CD14-positive monocyte (primary cell): ENCODE data around the gene METTL6. TPM values are rescaled to one million over a fixed set of nuclear protein-coding genes. Genes with fewer than 3 reads are reported as not detected.
"Not testable (repeated sequence)": the region's sequence is repeated elsewhere in the genome, so short reads cannot be mapped to it uniquely, and the experiment has no call there.

Experiments
- DNase-seq, 3 donors: peaks; one replicate each; pipeline ENCODE4 v3.0.0-alpha.2; 2011 to 2022
- H2AFZ ChIP-seq: 2 replicates; pipeline ENCODE4 v1.6.0; 2012; ENCODE audit warnings: mild to moderate bottlenecking, low read depth, low read length, inconsistent platforms; ENCODE audit not compliant: insufficient read depth, poor library complexity, severe bottlenecking
- H3K27ac ChIP-seq, 2 donors: 1 replicate in 1 of 2; 2 replicates in 1 of 2; pipeline ENCODE4 v1.5.1; 2012 to 2013; ENCODE audit warnings: low read length in 2 of 2, control low read depth in 1 of 2, inconsistent platforms in 1 of 2, low read depth in 1 of 2, mild to moderate bottlenecking in 1 of 2
- H3K27me3 ChIP-seq, 2 donors: one replicate each; pipeline versions ENCODE4 v1.6.0 to v1.6.1; 2011 to 2013; ENCODE audit warnings: low read length in 2 of 2; ENCODE audit not compliant: control insufficient read depth in 2 of 2, insufficient read depth in 2 of 2
- H3K36me3 ChIP-seq, 2 donors: replicated peaks in 1 of 2; 1 replicate in 1 of 2; 2 replicates in 1 of 2; pipeline versions ENCODE4 v1.5.1 to v1.6.1; 2012 to 2013; ENCODE audit warnings: low read length in 2 of 2, control low read depth in 1 of 2, inconsistent platforms in 1 of 2, mild to moderate bottlenecking in 1 of 2; ENCODE audit not compliant: insufficient read depth in 2 of 2, control insufficient read depth in 1 of 2
- H3K4me1 ChIP-seq, 2 donors: 1 replicate in 1 of 2; 2 replicates in 1 of 2; pipeline versions ENCODE4 v1.5.1 to v1.6.1; 2012 to 2013; ENCODE audit warnings: low read length in 2 of 2, control low read depth in 1 of 2, inconsistent platforms in 1 of 2, mild to moderate bottlenecking in 1 of 2, moderate library complexity in 1 of 2; ENCODE audit not compliant: insufficient read depth in 2 of 2, control insufficient read depth in 1 of 2
- H3K4me2 ChIP-seq: replicated peaks from 2 replicates; pipeline ENCODE3; 2012; ENCODE audit warnings: low read length, moderate library complexity, mild to moderate bottlenecking; ENCODE audit not compliant: poor library complexity, severe bottlenecking; ENCODE audit errors: extremely low read depth
- H3K4me3 ChIP-seq, 3 experiments: fragments of 200-600 bp in 1 of 3; sonication (generic) in 1 of 3; replicated peaks in 1 of 3; 1 replicate in 2 of 3; 2 replicates in 1 of 3; pipeline ENCODE4 v1.5.1; 2011 to 2013; ENCODE audit warnings: low read length in 3 of 3, mild to moderate bottlenecking in 3 of 3, control low read depth in 2 of 3, low read depth in 2 of 3, inconsistent platforms in 1 of 3, moderate library complexity in 1 of 3
- H3K79me2 ChIP-seq: 2 replicates; pipeline ENCODE4 v1.6.0; 2012; ENCODE audit warnings: mild to moderate bottlenecking, control low read depth, inconsistent platforms, low read length, moderate library complexity; ENCODE audit not compliant: insufficient read depth
- H3K9ac ChIP-seq: 2 replicates; pipeline ENCODE4 v1.6.0; 2017; ENCODE audit warnings: low read length, mild to moderate bottlenecking; ENCODE audit not compliant: insufficient read depth, poor library complexity, severe bottlenecking
- H3K9me3 ChIP-seq, 2 donors: replicated peaks in 1 of 2; 1 replicate in 1 of 2; 2 replicates in 1 of 2; pipeline versions ENCODE4 v1.5.1 to v1.6.1; 2012 to 2013; ENCODE audit warnings: low read length in 2 of 2, control low read depth in 1 of 2; ENCODE audit not compliant: control insufficient read depth in 1 of 2, insufficient read depth in 1 of 2
- H4K20me1 ChIP-seq: 2 replicates; pipeline ENCODE4 v1.6.0; 2012; ENCODE audit warnings: mild to moderate bottlenecking, low read length, control low read depth, moderate library complexity; ENCODE audit not compliant: insufficient read depth
- H3K27ac Mint-ChIP-seq, 7 donors: one replicate each; pipeline ENCODE4 v1.8.0; 2020; ENCODE audit warnings: mild to moderate bottlenecking in 7 of 7, mixed read lengths in 7 of 7, moderate library complexity in 6 of 7, inconsistent platforms in 2 of 7
- H3K27me3 Mint-ChIP-seq, 3 donors: one replicate each; pipeline ENCODE4 v1.8.0; 2021 to 2022; ENCODE audit warnings: low read depth in 3 of 3, mild to moderate bottlenecking in 3 of 3, mixed read lengths in 3 of 3, moderate library complexity in 3 of 3, inconsistent platforms in 1 of 3
- H3K36me3 Mint-ChIP-seq, 2 donors: one replicate each; pipeline ENCODE4 v1.8.0; 2020; ENCODE audit warnings: mixed read lengths in 2 of 2, inconsistent platforms in 1 of 2, mild to moderate bottlenecking in 1 of 2
- H3K4me1 Mint-ChIP-seq: one replicate; pipeline ENCODE4 v1.8.0; 2020; ENCODE audit warnings: mild to moderate bottlenecking, mixed read lengths
- H3K4me3 Mint-ChIP-seq, 2 donors: one replicate each; pipeline ENCODE4 v1.8.0; 2020; ENCODE audit warnings: mild to moderate bottlenecking in 2 of 2, mixed read lengths in 2 of 2, moderate library complexity in 1 of 2
- H3K9me3 Mint-ChIP-seq, 7 donors: one replicate each; pipeline ENCODE4 v1.8.0; 2020 to 2022; ENCODE audit warnings: mixed read lengths in 7 of 7, mild to moderate bottlenecking in 6 of 7, moderate library complexity in 6 of 7, inconsistent platforms in 2 of 7
- WGBS: methylation state at CpG from one replicate; pipeline ENCODE4 v1.1.5; 2013; ENCODE audit warnings: missing lambda C conversion rate; ENCODE audit not compliant: insufficient coverage; 5-methylcytosine and 5-hydroxymethylcytosine counted together
- intact Hi-C, 2 donors: fragments of 100-400 bp; cut with micrococcal nuclease; formaldehyde crosslinking; loops; one replicate each; pipeline versions ENCODE4 v1.15.0 to v1.15.1; 2023
- polyA plus RNA-seq, 3 donors: library from polyadenylated mRNA; depleted of rRNA in 1 of 3; unstranded in 2 of 3; stranded (reverse) in 1 of 3; fragments of 300-500 nt in 2 of 3; fragments of >200 nt in 1 of 3; fragmentation: Illumina TruSeq in 2 of 3; gene quantifications; 1 replicate in 2 of 3; 2 replicates in 1 of 3; pipeline ENCODE4 v1.2.3, GENCODE V29; 2012 to 2021
- TF ChIP-seq, protein P1 (sequence below): fragments of 200-600 bp; IDR thresholded peaks from one replicate; pipeline ENCODE4 v1.8.0; 2022; ENCODE audit warnings: antibody characterized with exemption, mild to moderate bottlenecking

METTL6 gene
- polyA plus RNA-seq, 3 donors: 4.4 to 15.1 (median 9.1) TPM

DNA sequence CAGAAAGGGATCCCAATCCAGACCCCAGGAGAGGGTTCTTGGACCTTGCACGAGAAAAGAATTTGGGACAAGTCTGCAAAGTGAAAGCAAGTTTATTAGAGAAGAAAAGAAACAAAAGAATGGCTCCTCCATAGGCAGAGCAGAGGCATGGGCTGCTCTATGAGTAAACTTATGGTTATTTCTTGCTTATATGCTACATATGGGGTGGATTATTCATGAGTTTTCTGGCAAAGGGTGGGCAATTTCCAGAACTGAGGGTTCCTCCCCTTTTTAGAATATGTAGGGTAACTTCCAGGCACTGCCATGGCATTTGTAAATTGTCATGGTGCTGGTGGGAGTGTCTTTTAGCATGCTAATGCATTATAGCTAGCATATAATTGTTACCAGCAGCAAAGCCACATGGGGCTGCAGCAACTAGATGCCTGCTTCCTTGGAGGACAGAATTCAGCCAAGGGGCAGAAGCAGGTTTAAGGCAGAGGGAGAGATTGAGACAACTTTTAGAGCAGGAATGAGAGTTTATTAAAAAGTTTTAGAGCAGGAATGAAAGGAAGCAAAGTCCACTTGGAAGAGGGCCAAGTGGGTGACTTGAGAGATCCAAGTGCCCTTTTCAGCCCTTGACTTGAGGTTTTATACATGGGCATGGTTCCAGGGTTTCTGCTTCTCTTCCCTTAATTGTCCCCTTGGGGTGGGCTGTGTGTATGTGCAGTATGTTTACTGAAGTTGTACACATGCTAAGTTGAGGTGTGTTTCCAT lies 41.3 kb downstream of the METTL6 start:
- WGBS: 100% methylated on average over 1 of the region's 1 CpG

DNA sequence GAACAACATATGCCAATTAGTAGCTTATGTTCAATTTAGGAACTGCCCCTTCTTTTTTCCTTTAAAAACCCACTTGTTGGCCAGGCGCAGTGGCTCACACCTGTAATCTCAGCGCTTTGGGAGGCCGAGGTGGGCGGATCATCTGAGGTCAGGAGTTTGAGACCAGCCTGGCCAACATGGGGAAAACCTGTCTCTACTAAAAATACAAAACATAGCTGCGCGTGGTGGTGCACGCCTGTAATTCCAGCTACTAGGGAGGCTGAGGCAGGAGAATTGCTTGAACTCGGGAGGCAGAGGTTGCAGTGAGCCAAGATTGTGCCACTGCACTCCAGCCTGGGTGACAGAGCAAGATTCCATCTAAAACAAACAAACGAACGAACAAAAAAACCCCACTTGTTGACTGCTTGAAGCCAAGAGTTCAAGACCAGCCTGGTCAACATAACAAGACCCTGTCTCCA lies 42.1 kb downstream of the METTL6 start:
- H3K27me3 Mint-ChIP-seq, H3K4me2 ChIP-seq, H3K79me2 ChIP-seq, H3K27me3 ChIP-seq, H3K9ac ChIP-seq, H3K4me3 ChIP-seq, DNase-seq, H2AFZ ChIP-seq, H3K36me3 Mint-ChIP-seq, H3K27ac ChIP-seq, H3K9me3 ChIP-seq, H4K20me1 ChIP-seq, H3K4me3 Mint-ChIP-seq, intact Hi-C loops, H3K36me3 ChIP-seq, H3K9me3 Mint-ChIP-seq: not testable (repeated sequence)
- WGBS: 72% methylated on average over 4 of the region's 10 CpGs
- H3K4me1 ChIP-seq: peaks cover 23 to 26% of the 10 kb centered on the region in 2 donors
- Mint-ChIP-seq H3K4me1 (peaks cover 37% of the 10 kb centered on the region), H3K27ac (peak overlapping the region in 5 of 7 donors; percentile 24 to 75 (median 32))

More for the DNA sequence above, 41.3 kb downstream of the METTL6 start:
- Histone ChIP-seq H3K9me3 (no peaks in the 10 kb centered on the region), H3K36me3 (no peaks in the 10 kb centered on the region), H3K79me2 (no peaks in the 10 kb centered on the region), H3K4me2 (no peak overlapping the region), H3K4me1 (peaks cover 23 to 26% of the 10 kb centered on the region in 2 donors), H3K27ac (peak overlapping the region in 1 of 2 donors; percentile 31), H3K27me3 (no peaks in the 10 kb centered on the region), H2AFZ (peak overlapping the region; percentile 31), H3K4me3 (peak overlapping the region in 1 of 3 experiments; percentile 8), H3K9ac (no peak overlapping the region), H4K20me1 (no peaks in the 10 kb centered on the region)
- DNase-seq: no peak
- intact Hi-C loops: no loop called here
- TF ChIP-seq, protein P1, sequence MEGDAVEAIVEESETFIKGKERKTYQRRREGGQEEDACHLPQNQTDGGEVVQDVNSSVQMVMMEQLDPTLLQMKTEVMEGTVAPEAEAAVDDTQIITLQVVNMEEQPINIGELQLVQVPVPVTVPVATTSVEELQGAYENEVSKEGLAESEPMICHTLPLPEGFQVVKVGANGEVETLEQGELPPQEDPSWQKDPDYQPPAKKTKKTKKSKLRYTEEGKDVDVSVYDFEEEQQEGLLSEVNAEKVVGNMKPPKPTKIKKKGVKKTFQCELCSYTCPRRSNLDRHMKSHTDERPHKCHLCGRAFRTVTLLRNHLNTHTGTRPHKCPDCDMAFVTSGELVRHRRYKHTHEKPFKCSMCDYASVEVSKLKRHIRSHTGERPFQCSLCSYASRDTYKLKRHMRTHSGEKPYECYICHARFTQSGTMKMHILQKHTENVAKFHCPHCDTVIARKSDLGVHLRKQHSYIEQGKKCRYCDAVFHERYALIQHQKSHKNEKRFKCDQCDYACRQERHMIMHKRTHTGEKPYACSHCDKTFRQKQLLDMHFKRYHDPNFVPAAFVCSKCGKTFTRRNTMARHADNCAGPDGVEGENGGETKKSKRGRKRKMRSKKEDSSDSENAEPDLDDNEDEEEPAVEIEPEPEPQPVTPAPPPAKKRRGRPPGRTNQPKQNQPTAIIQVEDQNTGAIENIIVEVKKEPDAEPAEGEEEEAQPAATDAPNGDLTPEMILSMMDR: no peak
- no peaks in the 10 kb centered on the region for H3K36me3 Mint-ChIP-seq
- peak overlapping the region in 5 of 7 donors; percentile 31 to 88 (median 65) for H3K27ac Mint-ChIP-seq
- H3K4me1 Mint-ChIP-seq: peaks cover 36% of the 10 kb centered on the region
- H3K9me3 Mint-ChIP-seq: peaks cover 0 to 7% (median 3%) of the 10 kb centered on the region in 7 donors
- peak overlapping the region in 1 of 2 donors; percentile 17 for H3K4me3 Mint-ChIP-seq
- H3K27me3 Mint-ChIP-seq: peaks cover 0 to 2% (median 1%) of the 10 kb centered on the region in 3 donors
